Superior temporal gyrus (tissue), 1 donor: ENCODE measurements around the gene SYNDIG1.

ENCODE experiments used
- DNase-seq: peaks from one replicate; pipeline ENCODE4 v3.0.0-alpha.2; 2016; ENCODE audit errors: extremely low spot score

SYNDIG1 gene

DNA sequence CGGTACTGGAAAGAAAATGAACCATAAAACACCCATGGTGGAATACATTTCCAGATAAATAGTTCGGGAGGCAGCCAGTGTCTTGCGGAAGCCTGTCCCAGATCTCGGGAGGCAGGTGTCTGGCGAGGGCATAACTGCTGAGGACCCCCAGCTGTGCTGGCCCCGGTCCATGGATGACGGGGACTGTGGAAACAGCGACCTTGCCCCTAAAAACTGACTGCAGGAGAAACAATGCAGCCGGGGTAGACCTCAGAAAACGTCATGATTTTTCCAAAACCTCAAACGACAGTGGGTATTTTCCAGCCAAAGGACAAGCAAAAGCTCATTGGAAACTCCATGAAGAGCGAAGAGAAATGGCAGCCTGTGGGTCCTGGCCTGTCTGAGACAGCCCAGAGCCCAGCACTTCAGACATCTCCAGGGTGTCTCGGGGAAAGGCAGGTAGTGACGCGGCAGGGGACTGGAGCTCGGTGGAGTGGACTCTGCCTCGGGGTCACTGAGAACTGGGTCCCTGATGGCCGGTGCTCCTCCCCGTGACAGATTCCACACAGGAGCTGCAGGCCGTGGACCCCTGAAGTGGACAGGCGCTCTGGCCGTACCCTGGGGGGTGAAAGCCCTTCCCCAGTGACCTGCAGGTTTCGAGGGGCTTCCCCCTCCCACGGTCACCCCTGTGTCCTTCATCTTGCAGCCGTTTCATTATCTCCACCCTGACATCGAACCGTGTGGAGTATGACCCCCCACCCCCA is 188.6 kb downstream of the SYNDIG1 start:
- no peak for DNase-seq

DNA sequence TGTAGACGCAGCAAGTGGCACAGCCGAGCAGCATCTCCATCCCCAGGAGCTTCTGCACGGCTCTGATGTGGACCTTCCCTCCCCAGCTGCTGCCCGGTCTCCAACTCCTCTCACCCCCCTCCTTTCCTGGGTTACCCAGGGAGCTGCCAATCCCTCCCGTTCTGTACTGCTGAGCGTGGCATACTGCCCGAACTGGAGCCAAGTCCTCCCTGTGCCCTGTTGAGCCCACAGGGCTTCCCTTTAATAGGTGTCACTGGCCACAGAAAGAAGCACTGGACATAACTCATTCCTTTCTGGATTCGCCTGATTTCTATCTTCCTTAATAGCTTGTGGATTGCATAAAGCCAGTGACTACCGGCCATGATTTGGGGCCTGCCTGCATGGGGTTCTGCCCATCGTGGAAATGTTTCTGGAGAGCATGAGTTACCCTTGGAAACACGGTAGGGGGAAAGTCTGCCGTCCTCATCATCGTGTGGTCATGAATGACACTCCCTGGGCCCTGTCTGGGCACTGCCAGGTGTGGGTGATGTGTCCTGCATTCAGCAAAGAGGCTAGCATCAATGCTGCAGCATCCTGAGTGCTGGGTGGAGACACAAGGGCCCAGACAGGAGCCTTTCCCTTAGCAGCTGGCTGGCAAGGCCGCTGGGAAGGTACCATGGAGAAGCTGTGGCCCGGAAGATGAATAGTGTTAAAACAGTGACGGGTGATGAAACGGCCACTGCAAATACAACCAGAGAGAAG is 189.7 kb downstream of the SYNDIG1 start:
- no peak for DNase-seq

GRCh38 chr20:24659835-24660234 is 190.4 kb downstream of the SYNDIG1 start:
- no peak for DNase-seq

GRCh38 chr20:24660651-24661050 is 191.2 kb downstream of the SYNDIG1 start:
- no peak for DNase-seq

DNA sequence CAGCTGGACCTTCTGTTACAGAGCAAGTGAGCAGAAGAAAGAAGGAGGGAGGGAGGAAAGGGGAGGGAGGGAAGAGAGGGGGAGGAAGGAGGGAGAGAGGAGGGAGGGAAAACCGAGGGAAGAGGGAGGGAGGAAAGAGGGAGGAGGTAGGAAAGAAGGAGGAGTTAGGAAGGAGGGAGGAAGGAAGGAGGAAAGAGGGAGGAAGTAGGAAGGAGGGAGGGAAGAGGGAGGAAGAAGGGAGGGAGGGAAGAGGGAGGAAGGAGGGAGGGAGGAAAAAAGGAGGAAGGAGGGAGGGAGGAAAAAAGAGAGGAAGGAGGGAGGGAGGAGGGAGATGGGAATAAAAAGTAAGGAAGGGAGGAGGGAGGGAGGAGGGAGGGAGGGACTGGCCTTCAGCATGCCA is 191.8 kb downstream of the SYNDIG1 start:
- DNase-seq, result no peak

DNA sequence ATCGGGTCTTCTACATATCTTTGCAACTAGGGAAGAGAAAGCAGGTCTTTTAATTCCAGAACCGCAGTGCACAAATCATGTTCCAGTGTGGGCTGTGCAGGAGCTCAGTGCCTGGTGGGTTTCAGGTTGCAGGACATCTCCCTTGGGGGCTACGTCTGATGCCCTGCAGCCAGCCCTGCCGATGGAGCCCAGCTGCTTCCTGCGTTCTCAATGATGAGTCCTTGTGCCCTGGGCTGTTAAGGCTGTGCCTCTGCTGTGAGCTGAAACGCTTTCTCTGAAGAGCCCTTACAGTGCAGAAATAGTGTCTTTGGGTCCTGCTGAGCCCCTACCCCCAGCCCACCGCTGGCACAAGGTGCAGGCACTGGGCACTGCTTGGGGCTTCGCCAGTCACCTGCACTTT is 192.9 kb downstream of the SYNDIG1 start:
- no peak for DNase-seq

DNA sequence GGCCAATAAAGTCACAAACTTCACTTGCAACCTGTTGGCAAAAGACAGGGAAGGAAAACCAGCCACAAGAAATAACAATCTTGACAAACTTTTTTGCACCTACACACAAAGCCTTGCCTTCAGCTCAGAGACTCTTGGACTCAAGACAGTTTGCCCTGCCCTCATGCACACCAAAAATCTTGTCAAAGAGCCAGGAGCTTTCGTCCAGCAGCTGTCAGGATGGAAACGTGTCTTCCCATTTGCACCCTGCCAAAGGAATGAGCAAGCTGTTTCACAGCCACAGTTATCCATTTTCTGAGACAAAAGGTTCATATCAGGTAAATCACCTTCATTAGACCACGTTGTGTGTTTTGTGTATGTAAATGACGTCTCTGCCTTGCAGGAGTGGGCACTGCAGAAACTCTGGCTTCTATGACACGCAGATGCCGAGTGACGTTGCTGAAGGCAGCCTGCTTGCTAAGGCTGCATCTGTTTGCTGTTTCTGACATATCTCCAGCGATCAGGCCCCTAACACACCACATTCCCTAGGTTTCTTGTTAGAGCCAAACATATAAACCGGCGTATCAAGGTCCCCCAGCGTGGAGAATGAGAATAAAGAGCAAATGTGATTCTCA is 193.4 kb downstream of the SYNDIG1 start:
- DNase-seq, result no peak

DNA sequence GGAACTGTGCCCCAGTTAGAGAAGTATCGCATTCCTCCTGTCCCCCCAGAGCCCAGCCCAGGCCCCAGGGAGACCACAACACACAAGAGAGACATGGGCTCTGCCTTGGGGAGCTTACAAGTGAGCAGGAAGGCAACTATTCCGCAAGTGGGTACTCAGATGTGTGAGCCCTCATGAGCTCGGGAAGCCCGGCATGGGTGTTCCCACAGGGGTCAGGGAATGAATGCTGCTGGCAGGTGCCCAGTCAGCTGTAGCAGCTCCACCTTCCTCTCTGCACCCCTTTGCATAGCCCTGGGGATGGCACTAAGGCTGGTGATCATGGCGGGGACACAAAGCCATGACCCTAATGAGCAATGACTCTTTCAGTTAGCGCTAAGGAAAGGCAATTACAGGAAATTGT is 194.1 kb downstream of the SYNDIG1 start:
- no peak for DNase-seq

- no peak for DNase-seq
These were observed 195.0 kb downstream of the SYNDIG1 start for GRCh38 chr20:24664266-24664986.

GRCh38 chr20:24665196-24665595 is 195.8 kb downstream of the SYNDIG1 start:
- DNase-seq, result no peak

DNA sequence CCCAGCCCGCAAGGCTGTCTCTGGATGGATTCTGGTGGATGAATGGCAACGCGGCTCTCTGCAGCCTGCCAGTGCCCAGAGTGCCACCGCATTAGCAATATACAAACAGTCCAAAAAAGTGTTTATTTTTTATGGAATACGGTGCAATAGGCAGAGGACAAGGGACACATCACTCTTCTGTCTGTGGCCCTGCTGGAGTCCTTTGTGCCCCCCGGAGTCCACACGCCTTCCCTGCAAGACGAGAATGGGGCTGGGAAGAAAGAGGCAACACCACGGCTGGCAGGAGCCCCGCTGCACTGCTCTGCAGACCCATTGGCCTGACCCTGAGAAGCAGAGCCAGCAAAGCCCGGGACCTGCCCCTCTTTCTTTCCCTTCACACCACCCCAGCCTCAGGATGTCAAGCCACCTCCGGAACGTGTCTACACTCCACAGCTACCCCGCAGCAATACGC is 196.3 kb downstream of the SYNDIG1 start:
- DNase-seq, result no peak

- DNase-seq, result no peak
These were observed 198.4 kb downstream of the SYNDIG1 start for GRCh38 chr20:24667689-24668383.

- no peak for DNase-seq
These were observed 198.9 kb downstream of the SYNDIG1 start for GRCh38 chr20:24668384-24668702.

GRCh38 chr20:24668791-24669190 is 199.4 kb downstream of the SYNDIG1 start:
- no peak for DNase-seq

DNA sequence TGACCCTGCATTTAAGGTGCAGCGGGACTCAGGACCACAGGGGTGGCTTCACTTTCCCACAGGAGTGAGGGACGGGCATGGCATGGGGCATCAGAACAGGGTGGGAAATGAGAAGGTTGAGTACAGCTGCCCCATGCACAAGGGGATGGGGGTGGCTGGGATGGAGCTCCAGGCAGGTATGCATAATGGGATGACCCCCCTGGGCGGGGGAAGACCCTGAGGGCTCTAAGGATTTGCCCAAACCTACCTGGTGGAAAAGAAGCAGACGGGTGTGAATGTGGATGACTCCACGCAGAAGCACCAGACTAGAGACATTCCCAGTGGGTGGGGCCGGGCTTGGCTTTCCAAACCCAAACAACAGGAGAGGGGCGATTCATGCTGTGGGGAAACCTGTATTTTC is 200.3 kb downstream of the SYNDIG1 start:
- DNase-seq, result no peak

- no peak for DNase-seq
These were observed 201.0 kb downstream of the SYNDIG1 start for GRCh38 chr20:24670341-24670872.

- DNase-seq, result no peak
These were observed 201.6 kb downstream of the SYNDIG1 start for GRCh38 chr20:24670981-24671380.

DNA sequence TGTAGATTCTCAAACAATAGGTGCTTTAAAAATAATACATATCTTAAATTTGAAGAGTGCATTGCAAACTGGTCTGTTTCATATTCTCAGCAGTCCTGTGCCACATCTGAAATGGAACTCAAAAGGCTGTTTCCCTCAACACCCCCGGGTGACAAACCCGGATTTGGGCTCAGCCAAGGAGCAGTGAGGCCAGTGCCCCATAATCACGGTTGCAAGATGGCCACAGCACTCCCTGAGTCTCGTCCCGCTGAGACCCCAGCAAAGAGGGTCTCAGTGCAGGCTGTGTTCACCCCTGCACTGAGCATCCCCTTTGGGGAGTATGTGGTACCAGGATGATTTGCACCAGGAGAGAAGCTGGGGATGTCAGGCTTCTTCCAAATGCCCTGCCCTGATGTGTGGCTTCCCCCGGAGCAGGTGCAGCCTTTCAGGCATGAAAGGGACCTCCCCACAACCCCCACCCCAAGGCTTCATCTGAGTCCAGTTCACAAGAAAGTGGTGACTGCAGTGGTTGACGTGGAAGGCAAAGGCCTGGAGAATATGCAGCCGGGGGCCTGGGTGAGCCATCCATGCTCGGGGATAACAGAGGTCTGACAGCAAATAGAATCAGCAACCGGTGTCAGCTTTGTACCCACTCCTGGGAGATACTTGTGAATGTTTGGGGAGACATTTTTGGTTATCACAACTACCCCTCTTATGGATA is 202.9 kb downstream of the SYNDIG1 start:
- DNase-seq, result no peak

GRCh38 chr20:24672886-24673677 is 203.7 kb downstream of the SYNDIG1 start:
- no peak for DNase-seq
